Subcutaneous adipose tissue (tissue), 4 donors: ENCODE measurements around the gene PLSCR1. TPM values are rescaled to one million over a fixed set of nuclear protein-coding genes. Genes with fewer than 3 reads are reported as not detected.

Source experiments
- total RNA-seq, 4 donors: library from RNA; depleted of rRNA; stranded (reverse); fragments of >200 nt; gene quantifications; one replicate each; pipeline ENCODE4 v1.1.0, GENCODE V29; 2016
- TF ChIP-seq, protein P1 (sequence below): fragments of 450-650 bp; IDR thresholded peaks from one replicate; pipeline ENCODE4 v1.5.1; 2016; ENCODE audit warnings: low read depth, mild to moderate bottlenecking, control low read depth, antibody characterized with exemption, moderate library complexity

PLSCR1 gene
- total RNA-seq, 4 donors from 2014 or later, result 111 to 182 (median 163) TPM

DNA sequence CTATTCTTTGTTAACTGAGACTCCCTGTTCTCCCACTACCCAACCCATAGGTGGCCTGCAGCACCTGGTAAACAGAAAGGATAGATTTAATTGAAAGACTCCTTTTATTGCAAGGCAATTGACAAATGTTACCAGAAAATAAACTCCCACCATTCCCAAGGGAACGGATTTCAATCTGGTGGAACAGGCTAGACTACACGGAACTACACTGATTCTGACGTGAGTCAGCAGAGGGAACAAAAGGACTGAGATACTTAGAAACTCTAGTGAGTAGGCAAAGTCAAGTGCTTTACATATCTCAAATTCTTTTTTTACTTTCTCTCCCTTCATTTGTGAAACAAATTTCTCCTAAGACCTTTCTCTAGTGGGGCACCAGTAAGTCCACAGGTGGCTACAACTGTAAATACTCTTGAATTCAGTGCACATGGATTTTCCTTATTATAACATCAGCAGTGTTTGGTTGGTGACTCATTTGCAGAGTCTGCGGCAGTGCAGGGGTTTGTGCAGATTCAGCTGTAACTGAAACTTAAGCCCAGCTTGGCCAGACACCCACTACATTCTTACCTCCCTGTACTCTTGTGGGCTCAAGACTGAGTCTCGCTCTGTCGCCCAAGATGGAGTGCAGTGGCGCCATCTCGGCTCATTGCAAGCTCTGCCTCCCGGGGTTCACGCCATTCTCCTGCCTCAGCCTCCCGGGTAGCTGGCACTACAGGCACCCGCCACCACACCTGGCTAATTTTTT is 40.8 kb downstream of the PLSCR1 start:
- TF ChIP-seq, protein P1, sequence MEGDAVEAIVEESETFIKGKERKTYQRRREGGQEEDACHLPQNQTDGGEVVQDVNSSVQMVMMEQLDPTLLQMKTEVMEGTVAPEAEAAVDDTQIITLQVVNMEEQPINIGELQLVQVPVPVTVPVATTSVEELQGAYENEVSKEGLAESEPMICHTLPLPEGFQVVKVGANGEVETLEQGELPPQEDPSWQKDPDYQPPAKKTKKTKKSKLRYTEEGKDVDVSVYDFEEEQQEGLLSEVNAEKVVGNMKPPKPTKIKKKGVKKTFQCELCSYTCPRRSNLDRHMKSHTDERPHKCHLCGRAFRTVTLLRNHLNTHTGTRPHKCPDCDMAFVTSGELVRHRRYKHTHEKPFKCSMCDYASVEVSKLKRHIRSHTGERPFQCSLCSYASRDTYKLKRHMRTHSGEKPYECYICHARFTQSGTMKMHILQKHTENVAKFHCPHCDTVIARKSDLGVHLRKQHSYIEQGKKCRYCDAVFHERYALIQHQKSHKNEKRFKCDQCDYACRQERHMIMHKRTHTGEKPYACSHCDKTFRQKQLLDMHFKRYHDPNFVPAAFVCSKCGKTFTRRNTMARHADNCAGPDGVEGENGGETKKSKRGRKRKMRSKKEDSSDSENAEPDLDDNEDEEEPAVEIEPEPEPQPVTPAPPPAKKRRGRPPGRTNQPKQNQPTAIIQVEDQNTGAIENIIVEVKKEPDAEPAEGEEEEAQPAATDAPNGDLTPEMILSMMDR, result no peak

DNA sequence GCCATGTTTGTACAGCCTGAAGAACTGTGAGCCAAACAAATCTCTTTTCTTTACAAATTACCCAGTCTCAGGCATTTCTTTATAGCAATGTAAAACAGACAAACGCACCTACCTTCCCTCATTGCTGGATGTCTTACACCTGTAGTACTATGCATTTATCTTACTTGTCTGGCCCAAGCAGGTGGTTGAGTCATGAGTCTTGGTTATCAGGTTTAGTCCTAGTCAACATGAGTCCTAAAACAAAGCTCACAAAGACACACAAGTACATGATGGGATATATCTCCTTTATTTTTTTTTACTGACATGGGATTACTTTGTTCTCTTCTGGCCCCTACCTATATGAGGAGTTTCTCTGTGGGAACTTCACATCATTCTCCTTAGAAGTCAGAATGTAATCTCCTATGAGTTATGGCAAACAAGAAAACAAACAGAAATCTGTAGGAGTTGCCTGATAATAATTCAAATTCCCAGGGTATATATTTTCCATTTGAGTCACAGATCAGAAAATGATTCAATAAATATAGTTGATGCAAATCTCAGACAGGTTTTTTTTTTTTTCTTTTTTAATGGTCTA is 41.4 kb downstream of the PLSCR1 start:
- TF ChIP-seq, protein P1, result no peak

DNA sequence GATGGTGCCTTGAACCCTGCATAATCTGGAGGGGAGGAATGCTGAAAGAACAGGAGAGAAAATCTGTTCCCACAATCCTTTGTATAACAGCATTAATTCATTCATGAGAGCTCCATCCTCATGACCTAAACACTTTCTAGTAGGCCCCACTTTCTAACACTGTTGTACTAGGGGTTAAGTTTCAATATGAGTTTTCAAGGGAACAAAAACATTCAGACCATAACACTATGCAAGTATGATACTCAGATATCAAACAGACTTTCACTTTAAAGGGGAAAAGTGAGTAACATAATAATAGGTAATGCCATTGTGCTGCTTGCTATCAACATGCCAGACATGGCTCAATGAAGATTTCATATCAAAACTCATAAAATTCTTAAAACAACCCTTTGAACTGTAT is 42.7 kb downstream of the PLSCR1 start:
- TF ChIP-seq, protein P1, result no peak

DNA sequence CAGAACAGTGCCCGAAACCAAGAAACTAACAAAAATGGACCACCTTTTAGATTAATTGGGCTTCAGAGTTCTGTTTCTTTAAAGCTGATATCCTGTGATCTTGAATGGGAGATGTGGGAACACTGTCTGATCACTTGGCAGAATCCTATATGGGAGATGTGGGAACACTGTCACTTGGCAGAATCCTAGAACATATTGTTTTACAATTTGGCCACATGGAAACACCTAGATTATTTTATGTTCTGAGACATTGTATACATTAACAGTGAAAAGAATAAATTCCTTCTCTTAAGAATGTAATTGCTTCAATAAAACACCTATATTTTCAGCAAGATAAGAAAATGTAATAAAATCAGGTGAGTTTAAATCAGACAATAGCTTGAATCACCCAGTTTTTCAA is 44.7 kb downstream of the PLSCR1 start:
- TF ChIP-seq, protein P1, result no peak

DNA sequence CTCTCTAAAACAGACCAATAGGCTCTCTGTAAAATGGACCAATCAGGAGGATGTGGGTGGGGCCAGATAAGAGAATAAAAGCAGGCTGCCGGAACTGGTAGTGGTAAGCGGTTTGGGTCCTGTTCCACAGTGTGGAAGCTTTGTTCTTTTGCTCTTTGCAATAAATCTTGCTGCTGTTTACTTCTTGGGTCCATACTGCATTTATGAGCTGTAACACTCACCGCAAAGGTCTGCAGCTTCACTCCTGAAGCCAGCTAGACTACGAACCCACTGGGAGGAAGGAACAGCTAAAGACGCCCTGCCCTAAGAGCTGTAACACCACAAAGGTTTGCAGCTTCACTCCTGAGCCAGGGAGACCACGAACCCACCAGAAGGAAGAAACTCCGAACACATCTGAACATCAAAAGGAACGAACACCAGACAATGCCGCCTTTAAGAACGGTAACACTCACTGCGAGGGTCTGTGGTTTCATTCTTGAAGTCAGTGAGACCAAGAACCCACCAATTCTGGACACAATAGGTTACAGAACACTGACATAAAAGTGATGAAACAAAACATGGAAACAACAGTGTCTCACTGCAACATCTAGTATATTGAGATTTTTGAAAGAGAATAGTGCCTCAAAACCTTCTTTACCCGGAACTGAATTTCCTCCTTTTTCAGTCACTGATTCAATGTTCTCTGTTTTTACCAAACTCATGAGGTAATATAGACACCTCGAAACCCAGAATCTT is 46.2 kb downstream of the PLSCR1 start:
- TF ChIP-seq, protein P1, result no peak

DNA sequence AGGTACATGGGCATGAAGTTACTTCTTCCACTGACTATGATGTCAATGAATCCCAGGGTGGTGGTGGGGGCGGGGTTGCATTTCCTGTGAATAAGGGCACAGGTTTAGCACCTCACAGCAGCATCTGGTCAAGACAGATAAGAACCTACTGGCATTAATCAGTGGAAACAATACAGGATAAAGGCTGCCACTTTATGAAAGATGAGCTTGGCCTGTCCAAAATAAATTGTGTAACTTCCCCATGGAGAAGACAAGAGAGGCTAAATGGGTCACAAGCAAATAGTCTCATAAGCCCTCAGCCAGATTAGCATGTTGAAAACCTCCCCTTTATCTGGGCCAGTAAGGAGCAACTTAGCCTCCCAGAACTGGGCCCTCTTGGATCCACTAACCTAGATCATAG is 47.7 kb downstream of the PLSCR1 start:
- TF ChIP-seq, protein P1, result no peak

DNA sequence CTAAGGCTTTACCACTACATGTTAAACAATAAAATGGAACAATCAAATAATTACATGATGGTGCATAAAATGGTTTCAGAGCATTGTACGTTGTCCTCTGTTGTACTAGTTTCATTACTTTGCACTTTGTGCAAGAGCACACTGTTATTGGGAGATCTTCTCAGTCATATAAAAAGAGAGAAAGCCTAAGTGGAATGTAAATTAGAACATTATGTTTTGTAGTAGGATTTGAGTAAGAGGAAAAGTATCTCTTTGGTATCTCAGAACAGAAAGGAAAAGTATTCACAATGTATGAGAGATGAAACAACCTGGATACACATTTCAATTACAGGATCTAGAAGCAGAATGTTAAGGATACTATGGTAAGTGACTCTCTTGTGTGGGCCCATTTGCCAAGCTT is 48.2 kb downstream of the PLSCR1 start:
- TF ChIP-seq, protein P1, result no peak
